KOPT-K1 (cell line): ENCODE results near the gene PTPRN2.
"Not testable (repeated sequence)": the region's sequence is repeated elsewhere in the genome, so short reads cannot be mapped to it uniquely, and the experiment has no call there.

Source experiments
- H3K27ac ChIP-seq: fragments of 200-600 bp; sonication (generic); 2 replicates; pipeline ENCODE4 v1.5.1; 2016; ENCODE audit warnings: antibody characterized with exemption, mild to moderate bottlenecking, low read depth, low read length; ENCODE audit not compliant: poor library complexity, severe bottlenecking
- H3K36me3 ChIP-seq: fragments of 200-600 bp; sonication (generic); 2 replicates; pipeline ENCODE4 v1.5.1; 2017; ENCODE audit warnings: antibody characterized with exemption, mild to moderate bottlenecking, low read length, moderate library complexity; ENCODE audit not compliant: insufficient read depth
- H3K9me3 ChIP-seq: fragments of 200-600 bp; sonication (generic); 2 replicates; pipeline ENCODE4 v1.5.1; 2017; ENCODE audit warnings: antibody characterized with exemption, low read length, mild to moderate bottlenecking; ENCODE audit not compliant: insufficient read depth, poor library complexity, severe bottlenecking

Gene PTPRN2

DNA sequence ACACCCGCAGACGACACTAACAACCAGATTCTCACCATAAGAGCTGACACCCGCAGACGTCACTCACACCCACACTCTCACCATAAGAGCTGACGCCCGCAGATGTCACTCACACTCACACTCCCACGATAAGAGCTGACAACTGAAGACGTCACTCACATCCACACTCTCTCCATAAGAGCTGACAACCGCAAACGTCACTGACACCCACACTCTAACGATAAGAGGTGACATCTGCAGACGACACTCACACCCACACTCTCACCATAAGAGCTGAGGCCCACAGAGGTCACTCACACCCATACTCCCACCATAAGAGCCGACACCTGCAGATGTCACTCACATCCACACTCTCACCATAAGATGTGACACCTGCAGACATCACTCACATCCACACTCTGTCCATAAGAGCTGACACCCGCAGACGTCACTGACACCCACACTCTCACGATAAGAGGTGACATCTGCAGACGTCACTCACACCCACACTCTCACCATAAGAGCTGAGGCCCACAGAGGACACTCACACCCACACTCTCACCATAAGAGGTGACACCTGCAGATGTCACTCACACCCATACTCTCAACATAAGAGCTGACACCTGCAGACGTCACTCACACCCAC lies 255.7 kb downstream of the PTPRN2 start:
- H3K27ac ChIP-seq, H3K36me3 ChIP-seq: not testable (repeated sequence)
- peaks cover 64% of the 10 kb centered on the region for H3K9me3 ChIP-seq

DNA sequence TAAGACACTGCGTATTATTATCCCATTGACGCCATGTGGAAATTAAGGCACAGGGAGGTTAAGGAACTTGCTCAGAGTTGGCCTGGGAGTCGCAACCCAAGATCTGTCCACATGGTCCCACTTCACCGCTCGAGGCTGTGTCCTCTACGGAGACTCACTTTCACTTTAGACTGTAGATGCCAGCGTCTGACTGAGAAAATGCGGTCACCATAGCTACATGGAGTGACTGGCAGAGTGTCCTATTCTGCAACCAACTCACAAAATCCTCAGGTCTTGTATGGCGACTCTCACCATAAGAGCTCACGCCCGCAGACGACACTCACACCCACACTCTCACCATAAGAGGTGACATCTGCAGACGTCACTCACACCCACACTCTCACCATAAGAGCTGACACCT lies 257.9 kb downstream of the PTPRN2 start:
- Histone ChIP-seq H3K9me3 (peaks cover 68% of the 10 kb centered on the region), H3K36me3 (no peaks in the 10 kb centered on the region), H3K27ac (no peak overlapping the region)

DNA sequence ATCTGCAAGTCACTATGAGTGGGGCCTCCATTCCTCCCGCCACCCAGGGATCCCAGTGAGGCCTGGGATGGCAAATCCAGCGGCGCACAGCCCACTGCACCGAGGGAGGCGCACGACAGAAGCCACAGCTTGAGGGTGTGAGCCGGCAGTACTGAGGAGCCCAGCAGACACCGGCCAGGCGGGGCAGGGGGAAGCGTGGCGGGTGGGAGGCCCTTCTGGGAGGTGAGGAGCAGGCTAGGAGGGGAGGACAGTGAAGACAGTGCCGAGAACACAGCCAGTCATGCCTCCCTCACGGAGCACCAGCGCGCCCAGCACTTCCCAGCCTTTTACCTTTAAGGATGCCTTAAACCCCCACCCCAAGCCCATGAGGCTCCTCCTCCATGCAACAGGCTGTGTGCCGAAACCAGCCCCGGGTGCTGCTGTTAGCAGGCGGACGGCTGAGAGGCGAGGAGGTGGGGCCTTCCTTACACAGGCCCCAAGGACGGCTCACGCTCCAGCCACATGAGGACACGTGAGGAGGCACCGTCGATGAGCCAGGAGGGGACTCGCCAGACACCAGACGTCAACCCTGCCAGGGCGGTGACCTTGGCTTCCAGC lies 258.5 kb downstream of the PTPRN2 start:
- no peaks in the 10 kb centered on the region for H3K36me3 ChIP-seq
- H3K9me3 ChIP-seq = peaks cover 68% of the 10 kb centered on the region
- no peak overlapping the region for H3K27ac ChIP-seq

DNA sequence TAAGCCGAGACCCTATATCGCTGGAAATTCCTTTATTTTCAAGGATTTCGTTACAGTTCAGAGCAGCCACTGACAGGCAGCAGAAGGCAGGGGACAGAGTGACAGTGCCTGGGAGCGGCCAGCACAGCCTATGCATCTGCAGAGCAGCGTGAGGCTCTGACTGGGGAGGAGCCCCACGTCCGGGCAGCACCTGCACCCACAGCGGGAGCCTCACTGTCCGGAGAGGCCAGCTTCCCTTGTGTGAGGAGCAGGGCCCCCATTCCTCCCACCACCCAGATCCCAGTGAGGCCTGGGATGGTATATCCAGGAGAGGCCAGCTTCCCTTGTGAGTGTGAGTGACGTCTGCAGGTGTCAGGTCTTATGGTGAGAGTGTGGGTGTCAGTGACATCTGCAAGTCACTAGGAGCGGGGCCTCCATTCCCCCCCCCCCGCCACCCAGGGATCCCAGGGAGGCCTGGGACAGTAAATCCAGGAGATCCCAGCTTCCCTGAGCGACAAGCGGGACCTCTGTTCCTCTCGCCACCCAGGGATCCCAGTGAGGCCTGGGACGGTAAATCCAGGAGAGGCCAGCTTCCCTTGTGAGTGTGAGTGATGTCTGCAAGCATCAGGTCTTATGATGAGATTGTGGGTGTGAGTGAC lies 259.1 kb downstream of the PTPRN2 start:
- Histone ChIP-seq H3K9me3 (peaks cover 66% of the 10 kb centered on the region), H3K27ac (no peak overlapping the region), H3K36me3 (no peaks in the 10 kb centered on the region)

DNA sequence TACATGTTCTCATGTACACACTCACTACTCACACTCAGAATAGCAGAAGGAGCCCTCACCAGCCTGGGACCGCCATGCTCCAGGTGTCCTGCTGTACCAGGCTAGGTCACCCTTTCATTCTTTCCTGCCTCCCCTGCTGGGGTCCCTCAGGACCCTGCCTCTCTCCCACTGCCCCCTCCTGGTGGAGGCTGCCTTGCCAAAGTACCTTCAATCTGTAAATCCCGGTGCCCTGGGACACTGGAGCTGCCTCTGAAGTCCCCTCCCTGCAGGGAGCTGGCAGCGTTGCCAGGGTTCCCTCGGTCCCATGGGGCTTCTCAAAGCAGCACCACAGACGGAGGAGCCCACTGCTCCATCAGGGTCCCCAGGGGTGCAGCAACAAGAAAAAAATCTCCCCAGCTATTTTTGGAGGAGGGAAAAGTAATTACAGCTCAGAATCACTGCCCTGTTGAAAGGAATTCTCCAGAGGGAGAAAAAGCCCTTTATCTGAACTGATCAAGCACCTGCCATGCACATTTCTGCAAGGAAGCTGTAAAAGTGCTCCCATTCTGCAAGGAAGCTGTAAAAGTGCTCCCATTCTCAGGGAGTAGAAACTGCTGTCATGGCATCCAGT lies 259.9 kb downstream of the PTPRN2 start:
- Histone ChIP-seq H3K27ac (no peak overlapping the region), H3K36me3 (no peaks in the 10 kb centered on the region), H3K9me3 (peaks cover 60% of the 10 kb centered on the region)

DNA sequence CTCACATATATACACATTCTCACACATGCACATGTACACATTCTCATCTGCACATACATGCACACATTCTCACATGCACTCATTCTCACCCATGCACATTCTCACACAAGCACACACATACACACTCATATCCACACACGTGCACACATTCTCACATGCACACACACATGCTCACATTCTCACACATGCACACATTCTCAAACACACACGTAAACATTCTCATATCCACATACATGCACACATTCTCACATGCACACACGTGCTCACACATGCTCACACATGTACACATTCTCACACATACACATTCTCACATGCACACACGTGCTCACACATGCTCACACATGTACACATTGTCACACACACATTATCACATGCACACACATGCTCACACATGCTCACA lies 260.6 kb downstream of the PTPRN2 start:
- peaks cover 53% of the 10 kb centered on the region for H3K9me3 ChIP-seq
- H3K27ac ChIP-seq = no peak overlapping the region
- no peaks in the 10 kb centered on the region for H3K36me3 ChIP-seq

DNA sequence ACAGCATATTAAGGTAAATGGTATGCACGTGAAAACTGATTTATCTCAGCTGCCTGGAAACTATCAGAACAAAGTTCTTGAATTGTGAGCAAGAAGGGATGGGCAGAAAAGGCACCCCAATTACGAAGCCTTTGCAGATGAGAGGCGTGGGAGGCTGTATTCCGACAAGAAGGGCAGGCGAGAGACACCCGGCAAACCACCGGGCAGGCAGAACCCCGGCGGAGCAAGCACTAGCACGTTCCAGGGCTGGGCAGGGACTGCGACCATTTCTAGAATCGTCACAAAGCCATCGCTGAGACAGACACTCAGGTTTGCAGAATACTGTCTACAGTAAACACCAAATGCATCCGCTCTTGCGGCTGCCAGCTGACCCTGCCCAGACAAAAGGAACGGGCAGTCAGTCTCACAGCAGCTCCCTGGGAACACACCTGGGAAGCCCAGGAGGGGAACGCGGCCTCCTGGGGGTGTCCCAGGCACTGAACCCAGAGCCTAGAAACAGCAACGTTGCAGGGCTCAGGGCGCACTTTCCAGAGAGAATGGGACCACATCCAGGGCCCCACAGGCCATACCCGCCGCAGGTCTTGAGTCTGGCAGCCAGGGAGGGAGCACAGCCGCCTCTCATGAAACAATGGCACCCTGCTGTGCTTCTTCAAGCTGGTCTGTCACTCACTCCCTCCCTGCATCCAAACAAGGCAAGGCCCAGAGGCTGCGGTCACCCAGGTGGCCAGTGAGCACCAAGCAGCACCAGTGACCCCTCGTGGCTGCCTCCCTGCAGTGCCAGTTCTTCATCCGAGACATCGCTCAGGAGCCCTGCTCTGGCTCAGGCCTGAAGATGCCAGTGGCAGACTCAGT lies 261.9 kb downstream of the PTPRN2 start:
- H3K9me3 ChIP-seq = peaks cover 43% of the 10 kb centered on the region
- no peaks in the 10 kb centered on the region for H3K36me3 ChIP-seq
- no peak overlapping the region for H3K27ac ChIP-seq

DNA sequence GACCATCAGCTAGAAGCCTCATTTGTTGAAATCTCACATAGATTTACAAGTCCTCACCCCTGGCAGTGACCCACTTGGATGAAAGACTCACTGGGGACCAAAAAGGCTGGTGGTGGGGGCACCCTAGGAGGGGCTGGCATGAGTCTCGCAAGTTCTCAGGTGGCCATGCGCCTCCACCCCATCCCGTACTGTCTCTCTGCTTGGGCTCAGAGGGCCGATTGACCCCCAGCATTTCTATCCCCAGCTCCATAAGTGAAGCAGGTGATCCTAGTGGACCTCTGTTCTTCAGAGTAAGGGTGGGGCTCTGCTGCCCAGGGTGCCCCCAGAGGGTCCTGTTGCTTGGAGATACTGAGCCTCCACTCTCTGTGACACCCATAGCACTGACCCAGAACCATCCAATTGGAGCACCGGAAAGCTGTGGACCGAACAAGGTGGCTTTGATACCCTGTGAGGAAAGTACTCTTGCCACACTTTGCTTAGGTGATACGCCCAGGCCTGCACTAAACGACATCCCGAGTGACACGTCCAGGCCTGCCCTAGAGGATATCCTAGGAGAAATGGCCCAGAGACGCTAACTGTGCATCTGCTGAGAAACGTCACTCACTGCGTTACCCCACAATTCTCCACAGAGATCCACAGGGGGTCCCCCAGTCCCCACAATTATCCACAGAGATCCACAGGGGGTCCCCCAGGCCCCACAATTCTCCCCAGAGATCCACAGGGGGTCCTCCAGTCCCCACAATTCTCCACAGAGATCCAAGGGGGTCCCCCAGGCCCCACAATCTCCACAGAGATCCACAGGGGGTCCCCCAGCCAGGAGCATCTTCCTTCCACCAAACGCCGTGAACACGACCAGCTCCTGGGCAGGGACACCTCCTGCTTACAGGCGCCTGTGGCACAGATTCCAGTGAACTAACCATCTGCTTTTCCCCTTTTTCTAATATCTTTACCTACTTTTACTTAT lies 262.9 kb downstream of the PTPRN2 start:
- Histone ChIP-seq H3K27ac (no peak overlapping the region), H3K9me3 (peaks cover 41% of the 10 kb centered on the region), H3K36me3 (no peaks in the 10 kb centered on the region)

DNA sequence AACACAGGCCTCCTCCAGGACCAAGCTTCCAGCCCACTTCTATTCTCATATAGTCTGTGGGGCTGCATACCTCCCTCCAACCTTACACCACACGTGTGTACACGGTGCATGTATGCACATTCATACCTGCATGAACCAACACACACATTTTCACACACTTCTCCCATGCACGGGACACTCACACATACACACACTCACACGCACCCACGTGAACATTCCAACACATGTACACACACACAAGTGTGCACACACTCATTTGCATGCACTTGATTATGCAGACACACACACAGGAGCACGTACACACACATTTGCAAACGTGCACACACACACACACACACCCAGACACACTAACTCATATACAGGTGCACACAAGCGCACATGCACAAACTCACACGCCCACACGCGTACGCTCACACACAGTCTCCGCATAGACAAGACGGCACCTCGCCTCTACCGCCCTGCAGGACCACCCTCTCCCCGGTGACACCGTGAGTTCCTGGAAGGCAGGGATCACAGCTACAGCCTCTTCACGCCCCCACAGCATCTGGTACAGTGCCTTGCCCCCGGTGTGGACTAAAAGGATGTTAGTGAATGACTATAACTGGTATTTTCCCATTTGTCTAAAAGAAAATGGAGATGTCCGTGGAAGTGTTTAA lies 263.8 kb downstream of the PTPRN2 start:
- H3K36me3 ChIP-seq = no peaks in the 10 kb centered on the region
- no peak overlapping the region for H3K27ac ChIP-seq
- H3K9me3 ChIP-seq = peaks cover 39% of the 10 kb centered on the region

DNA sequence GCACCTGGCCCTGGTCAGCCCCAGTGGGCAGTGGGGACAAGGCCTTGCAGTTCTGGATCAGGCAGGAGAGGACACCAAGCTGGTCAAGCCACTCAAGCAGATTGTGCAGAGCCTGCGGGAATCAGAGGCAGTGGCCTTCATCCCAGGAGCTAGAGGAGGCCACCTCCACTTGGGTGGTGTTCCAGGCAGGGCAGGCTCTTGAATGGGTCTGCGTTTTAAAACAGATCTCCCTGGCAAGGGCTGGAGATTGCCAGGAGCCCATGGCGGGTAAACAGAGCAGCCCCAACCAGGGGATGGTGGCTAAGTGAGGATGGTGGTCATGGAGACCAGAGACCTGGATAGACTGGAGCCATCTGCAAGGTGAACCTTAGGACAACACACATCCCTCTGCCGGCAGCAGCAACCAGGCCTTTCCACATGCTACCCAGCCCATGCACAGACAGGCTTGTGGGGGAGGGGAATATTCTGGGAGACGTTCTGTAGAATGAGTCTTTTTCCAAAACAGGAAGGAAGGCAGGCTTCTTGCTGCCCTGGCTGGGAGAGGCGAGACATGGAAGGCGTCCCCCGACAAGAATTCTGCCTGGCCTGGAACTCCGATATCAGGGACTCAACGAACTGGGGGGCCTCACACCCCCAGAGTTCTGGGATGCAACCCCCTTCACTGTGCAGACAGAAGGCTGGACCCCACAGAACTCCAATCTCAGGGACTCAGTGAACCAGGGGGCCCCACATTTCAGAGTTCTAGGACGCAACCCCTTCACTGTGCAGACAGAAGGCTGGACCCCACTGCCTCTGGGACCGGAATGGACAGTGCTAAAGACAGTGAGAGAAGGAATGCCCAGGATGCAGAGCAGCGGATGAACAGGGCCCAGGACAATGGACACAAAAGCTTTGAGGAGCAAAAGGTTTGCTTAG lies 264.8 kb downstream of the PTPRN2 start:
- H3K36me3 ChIP-seq = no peaks in the 10 kb centered on the region
- no peak overlapping the region for H3K27ac ChIP-seq
- peaks cover 36% of the 10 kb centered on the region for H3K9me3 ChIP-seq

DNA sequence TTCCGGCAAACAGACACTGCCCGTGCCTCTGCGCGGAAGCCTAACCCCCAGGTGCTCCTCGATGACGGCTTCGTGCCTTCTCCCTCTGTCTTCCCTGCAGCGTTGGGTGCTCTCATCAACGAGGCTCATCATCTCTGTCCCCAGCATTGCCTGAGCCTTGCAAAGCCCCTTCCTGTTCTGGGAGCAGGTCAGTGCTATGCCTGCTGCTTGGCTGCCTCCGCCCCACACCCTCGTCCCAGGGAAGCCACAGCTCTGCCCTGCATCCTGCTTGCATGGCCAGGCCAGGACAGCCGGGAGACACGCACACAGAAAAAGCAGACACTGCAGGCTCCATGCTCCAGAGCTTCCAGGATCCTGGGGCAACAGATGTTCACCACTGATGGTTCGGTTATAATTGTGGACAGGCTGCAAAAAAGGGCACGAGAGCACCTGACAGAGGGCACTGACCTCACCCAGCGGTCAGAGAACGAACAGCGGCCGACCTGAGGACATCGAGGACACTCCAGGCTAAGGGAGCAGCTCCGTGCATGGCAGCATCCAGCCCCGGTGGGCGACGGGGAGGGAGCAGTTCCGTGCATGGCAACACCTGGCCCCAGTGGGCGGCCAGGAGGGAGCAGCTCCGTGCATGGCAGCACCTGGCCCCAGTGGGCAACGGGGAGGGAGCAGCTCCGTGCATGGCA lies 265.5 kb downstream of the PTPRN2 start:
- H3K36me3 ChIP-seq = no peaks in the 10 kb centered on the region
- peaks cover 28% of the 10 kb centered on the region for H3K9me3 ChIP-seq
- no peak overlapping the region for H3K27ac ChIP-seq

DNA sequence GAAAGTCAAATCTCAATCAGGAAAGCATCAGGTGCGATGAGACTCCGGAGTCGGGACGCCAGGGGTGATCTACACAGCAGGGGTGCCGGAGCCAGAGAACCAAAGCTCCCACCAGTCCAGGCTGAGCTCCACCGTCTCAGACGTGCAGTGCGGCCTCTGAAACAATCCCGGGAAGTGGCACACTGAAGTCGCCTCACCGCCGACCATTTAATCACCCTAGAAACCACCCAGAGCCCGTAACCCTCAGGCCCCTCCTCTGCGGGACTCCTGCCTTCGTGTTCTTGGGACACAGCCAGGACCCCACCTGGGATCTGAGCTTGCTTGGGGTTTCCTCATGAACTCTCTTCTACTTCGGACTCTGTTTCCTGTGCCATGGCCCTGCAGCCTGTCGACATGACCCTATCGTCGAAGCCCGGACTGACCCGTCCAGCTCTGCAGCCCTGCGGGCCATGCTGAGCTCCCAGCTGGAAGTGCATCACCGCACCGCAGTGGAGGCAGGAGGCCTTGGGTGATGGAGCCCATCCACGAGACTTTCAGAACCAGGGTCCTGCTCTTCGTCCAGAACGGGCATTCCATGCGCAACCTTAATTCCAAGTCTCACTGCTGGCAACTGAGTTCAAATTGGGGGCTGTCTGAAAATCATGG lies 266.4 kb downstream of the PTPRN2 start:
- Histone ChIP-seq H3K27ac (no peak overlapping the region), H3K36me3 (no peaks in the 10 kb centered on the region), H3K9me3 (peaks cover 26% of the 10 kb centered on the region)
